Measurements from ENCODE around the gene IPO5.
"Not testable (repeated sequence)": the region's sequence is repeated elsewhere in the genome, so short reads cannot be mapped to it uniquely, and the experiment has no call there.

Gene IPO5

GRCh38 chr13:97999653-98000052, 46.2 kb downstream of the IPO5 start:
- no peak overlapping the region for H3K27ac ChIP-seq
- H3K4me3 ChIP-seq, result no peak overlapping the region

GRCh38 chr13:98004107-98004506, 50.6 kb downstream of the IPO5 start:
- no peak overlapping the region for H3K27ac ChIP-seq
- H3K4me3 ChIP-seq, result no peak overlapping the region

- not testable (repeated sequence) for H3K4me3 ChIP-seq, H3K27ac ChIP-seq
Observed at GRCh38 chr13:98004997-98005396, 51.5 kb downstream of the IPO5 start.

GRCh38 chr13:98007001-98007400, 53.5 kb downstream of the IPO5 start:
- Histone ChIP-seq H3K4me3 (no peak overlapping the region), H3K27ac (no peak overlapping the region)

- Histone ChIP-seq H3K27ac (no peak overlapping the region), H3K4me3 (no peak overlapping the region)
Observed at GRCh38 chr13:98013241-98013640, 59.8 kb downstream of the IPO5 start.

GRCh38 chr13:98014766-98015165, 61.3 kb downstream of the IPO5 start:
- Histone ChIP-seq H3K27ac (no peak overlapping the region), H3K4me3 (no peak overlapping the region)

- Histone ChIP-seq H3K27ac (no peak overlapping the region), H3K4me3 (no peak overlapping the region)
Observed at GRCh38 chr13:98018293-98018692, 64.8 kb downstream of the IPO5 start.

GRCh38 chr13:98019186-98019585, 65.7 kb downstream of the IPO5 start:
- Histone ChIP-seq H3K4me3 (no peak overlapping the region), H3K27ac (no peak overlapping the region)

- no peak overlapping the region for H3K27ac ChIP-seq
Observed at GRCh38 chr13:98020271-98020670, 66.8 kb downstream of the IPO5 start.

GRCh38 chr13:98022210-98022609, 68.7 kb downstream of the IPO5 start:
- Histone ChIP-seq H3K4me3 (no peak overlapping the region), H3K27ac (peak overlapping the region in 1 of 21 experiments; percentile 49)

More at GRCh38 chr13:98020271-98020670, 66.8 kb downstream of the IPO5 start:
- H3K4me3 ChIP-seq, result no peak overlapping the region

GRCh38 chr13:98025480-98026025, 72.1 kb downstream of the IPO5 start:
- no peak overlapping the region for H3K4me3 ChIP-seq
- no peak overlapping the region for H3K27ac ChIP-seq

GRCh38 chr13:98026457-98026857, 73.0 kb downstream of the IPO5 start:
- Histone ChIP-seq H3K4me3 (no peak overlapping the region), H3K27ac (no peak overlapping the region)

GRCh38 chr13:98032168-98032567, 78.7 kb downstream of the IPO5 start:
- no peak overlapping the region for H3K27ac ChIP-seq
- H3K4me3 ChIP-seq, result no peak overlapping the region

- no peak overlapping the region for H3K27ac ChIP-seq
- H3K4me3 ChIP-seq, result no peak overlapping the region
Observed at GRCh38 chr13:98033277-98034247, 80.1 kb downstream of the IPO5 start.

- Histone ChIP-seq H3K27ac (no peak overlapping the region), H3K4me3 (no peak overlapping the region)
Observed at GRCh38 chr13:98035373-98035772, 81.9 kb downstream of the IPO5 start.

- H3K4me3 ChIP-seq, H3K27ac ChIP-seq: not testable (repeated sequence)
Observed at GRCh38 chr13:98036564-98037302, 83.3 kb downstream of the IPO5 start.

GRCh38 chr13:98039261-98039660, 85.8 kb downstream of the IPO5 start:
- Histone ChIP-seq H3K4me3 (no peak overlapping the region), H3K27ac (no peak overlapping the region)

GRCh38 chr13:98039964-98040363, 86.5 kb downstream of the IPO5 start:
- Histone ChIP-seq H3K27ac (no peak overlapping the region), H3K4me3 (no peak overlapping the region)

- no peak overlapping the region for H3K4me3 ChIP-seq
- no peak overlapping the region for H3K27ac ChIP-seq
Observed at GRCh38 chr13:98041081-98041820, 87.8 kb downstream of the IPO5 start.

- Histone ChIP-seq H3K27ac (no peak overlapping the region), H3K4me3 (no peak overlapping the region)
Observed at GRCh38 chr13:98044301-98044700, 90.8 kb downstream of the IPO5 start.
